ENCODE results near the gene FAS.
A peak's percentile ranks its signal among the peaks of the same experiment; 100 is the strongest.

FAS gene

GRCh38 chr10:88974012-88974411 is 16.6 kb upstream of the FAS start:
- no peak for DNase-seq

GRCh38 chr10:88974446-88975376 is 15.9 kb upstream of the FAS start:
- DNase-seq: no peak

GRCh38 chr10:88975377-88975720 is 15.2 kb upstream of the FAS start:
- no peak for DNase-seq

- DNase-seq: no peak
Measured at GRCh38 chr10:88978463-88978862, 12.1 kb upstream of the FAS start.

- no peak for DNase-seq
Measured at GRCh38 chr10:88979153-88979562, 11.4 kb upstream of the FAS start.

GRCh38 chr10:88979603-88980002 is 11.0 kb upstream of the FAS start:
- no peak for DNase-seq

GRCh38 chr10:88980247-88980646 is 10.4 kb upstream of the FAS start:
- DNase-seq: no peak

- no peak for DNase-seq
Measured at GRCh38 chr10:88980800-88981199, 9.8 kb upstream of the FAS start.

- no peak for DNase-seq
Measured at GRCh38 chr10:88981435-88981834, 9.2 kb upstream of the FAS start.

- no peak for DNase-seq
Measured at GRCh38 chr10:88982366-88982765, 8.2 kb upstream of the FAS start.

- DNase-seq: no peak
Measured at GRCh38 chr10:88983206-88983605, 7.4 kb upstream of the FAS start.

- DNase-seq: no peak
Measured at GRCh38 chr10:88983939-88984338, 6.7 kb upstream of the FAS start.

- DNase-seq: no peak
Measured at GRCh38 chr10:88984525-88984924, 6.1 kb upstream of the FAS start.

GRCh38 chr10:88986549-88987242 is 3.9 kb upstream of the FAS start:
- no peak for DNase-seq

GRCh38 chr10:88987243-88987725 is 3.3 kb upstream of the FAS start:
- no peak for DNase-seq

GRCh38 chr10:88987840-88988239 is 2.8 kb upstream of the FAS start:
- DNase-seq: no peak

GRCh38 chr10:88989423-88989822 is 1.2 kb upstream of the FAS start:
- no peak for DNase-seq

GRCh38 chr10:88989824-88990383 is 694 bp upstream of the FAS start:
- no peak for DNase-seq

GRCh38 chr10:88991161-88991898 is 732 bp downstream of the FAS start:
- DNase-seq: peak; percentile 87

GRCh38 chr10:88991899-88992320 is 1.3 kb downstream of the FAS start:
- DNase-seq: no peak

- no peak for DNase-seq
Measured at GRCh38 chr10:88992921-88993524, 2.4 kb downstream of the FAS start.

GRCh38 chr10:88994019-88994418 is 3.4 kb downstream of the FAS start:
- no peak for DNase-seq
